ENCODE data around the gene SPATA2. TPM values are rescaled to one million over a fixed set of nuclear protein-coding genes. Genes with fewer than 3 reads are reported as not detected.

SPATA2 gene
- total and polyA plus RNA-seq, 2 of the 13 experiments (the other 11 are each of a cell fraction or from before 2014, with no cell fraction given), result 3.2 to 8.7 TPM

GRCh38 chr20:49945701-49946477 is 30.6 kb upstream of the SPATA2 start (continued):
- TF ChIP-seq ZNF343 (CRISPR knock-in tag; IDR thresholded peaks at IDR 0.05), result no peak
- TF ChIP-seq ARNTL (CRISPR knock-in tag; IDR thresholded peaks at IDR 0.05), result peak; percentile 80
- TF ChIP-seq TCF7 (IDR thresholded peaks at IDR 0.05; ENCODE audit: low read depth), result no peak
- TF ChIP-seq JUN (CRISPR knock-in tag; IDR thresholded peaks at IDR 0.05), result no peak
- no peak for TF ChIP-seq FOXP1 (IDR thresholded peaks at IDR 0.05)
- TF ChIP-seq FOXP1 (CRISPR knock-in tag; IDR thresholded peaks at IDR 0.05), result peak; percentile 87
- TF ChIP-seq GTF3A (CRISPR knock-in tag; conservative IDR thresholded peaks at IDR 0.05), result no peak
- 0 out of 2 replicates have a peak, but pooled peaks have one; percentile 10 for TF ChIP-seq GATAD1 (CRISPR knock-in tag; IDR thresholded peaks at IDR 0.05)
- TF ChIP-seq HNRNPLL (IDR thresholded peaks at IDR 0.05; ENCODE audit: low read depth, low read length, poor library complexity, severe bottlenecking), result no peak
- TF ChIP-seq, protein P1, sequence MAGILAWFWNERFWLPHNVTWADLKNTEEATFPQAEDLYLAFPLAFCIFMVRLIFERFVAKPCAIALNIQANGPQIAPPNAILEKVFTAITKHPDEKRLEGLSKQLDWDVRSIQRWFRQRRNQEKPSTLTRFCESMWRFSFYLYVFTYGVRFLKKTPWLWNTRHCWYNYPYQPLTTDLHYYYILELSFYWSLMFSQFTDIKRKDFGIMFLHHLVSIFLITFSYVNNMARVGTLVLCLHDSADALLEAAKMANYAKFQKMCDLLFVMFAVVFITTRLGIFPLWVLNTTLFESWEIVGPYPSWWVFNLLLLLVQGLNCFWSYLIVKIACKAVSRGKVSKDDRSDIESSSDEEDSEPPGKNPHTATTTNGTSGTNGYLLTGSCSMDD (CRISPR knock-in tag; IDR thresholded peaks at IDR 0.05), result no peak
- TF ChIP-seq SOX5 (CRISPR knock-in tag; IDR thresholded peaks at IDR 0.05; ENCODE audit: borderline replicate concordance), result peak; percentile 71
- peak; percentile 77 for TF ChIP-seq ZNF292 (CRISPR knock-in tag; IDR thresholded peaks at IDR 0.05; ENCODE audit: borderline replicate concordance, low read depth)
- peak; percentile 22; the same call in 1 of the 2 replicates for TF ChIP-seq ARID3A (IDR thresholded peaks at IDR 0.05; ENCODE audit: low read depth, low read length)
- TF ChIP-seq, protein P2, sequence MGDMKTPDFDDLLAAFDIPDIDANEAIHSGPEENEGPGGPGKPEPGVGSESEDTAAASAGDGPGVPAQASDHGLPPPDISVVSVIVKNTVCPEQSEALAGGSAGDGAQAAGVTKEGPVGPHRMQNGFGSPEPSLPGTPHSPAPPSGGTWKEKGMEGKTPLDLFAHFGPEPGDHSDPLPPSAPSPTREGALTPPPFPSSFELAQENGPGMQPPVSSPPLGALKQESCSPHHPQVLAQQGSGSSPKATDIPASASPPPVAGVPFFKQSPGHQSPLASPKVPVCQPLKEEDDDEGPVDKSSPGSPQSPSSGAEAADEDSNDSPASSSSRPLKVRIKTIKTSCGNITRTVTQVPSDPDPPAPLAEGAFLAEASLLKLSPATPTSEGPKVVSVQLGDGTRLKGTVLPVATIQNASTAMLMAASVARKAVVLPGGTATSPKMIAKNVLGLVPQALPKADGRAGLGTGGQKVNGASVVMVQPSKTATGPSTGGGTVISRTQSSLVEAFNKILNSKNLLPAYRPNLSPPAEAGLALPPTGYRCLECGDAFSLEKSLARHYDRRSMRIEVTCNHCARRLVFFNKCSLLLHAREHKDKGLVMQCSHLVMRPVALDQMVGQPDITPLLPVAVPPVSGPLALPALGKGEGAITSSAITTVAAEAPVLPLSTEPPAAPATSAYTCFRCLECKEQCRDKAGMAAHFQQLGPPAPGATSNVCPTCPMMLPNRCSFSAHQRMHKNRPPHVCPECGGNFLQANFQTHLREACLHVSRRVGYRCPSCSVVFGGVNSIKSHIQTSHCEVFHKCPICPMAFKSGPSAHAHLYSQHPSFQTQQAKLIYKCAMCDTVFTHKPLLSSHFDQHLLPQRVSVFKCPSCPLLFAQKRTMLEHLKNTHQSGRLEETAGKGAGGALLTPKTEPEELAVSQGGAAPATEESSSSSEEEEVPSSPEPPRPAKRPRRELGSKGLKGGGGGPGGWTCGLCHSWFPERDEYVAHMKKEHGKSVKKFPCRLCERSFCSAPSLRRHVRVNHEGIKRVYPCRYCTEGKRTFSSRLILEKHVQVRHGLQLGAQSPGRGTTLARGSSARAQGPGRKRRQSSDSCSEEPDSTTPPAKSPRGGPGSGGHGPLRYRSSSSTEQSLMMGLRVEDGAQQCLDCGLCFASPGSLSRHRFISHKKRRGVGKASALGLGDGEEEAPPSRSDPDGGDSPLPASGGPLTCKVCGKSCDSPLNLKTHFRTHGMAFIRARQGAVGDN (CRISPR knock-in tag; IDR thresholded peaks at IDR 0.05), result peak; percentile 74
- peak; percentile 88; the same call in 1 of the 2 replicates for TF ChIP-seq RXRB (CRISPR knock-in tag; IDR thresholded peaks at IDR 0.05; ENCODE audit: borderline replicate concordance)
- peak; percentile 19; the same call in 1 of the 2 replicates for TF ChIP-seq SPEN (CRISPR knock-in tag; IDR thresholded peaks at IDR 0.05; ENCODE audit: low read depth)
- TF ChIP-seq, protein P3, sequence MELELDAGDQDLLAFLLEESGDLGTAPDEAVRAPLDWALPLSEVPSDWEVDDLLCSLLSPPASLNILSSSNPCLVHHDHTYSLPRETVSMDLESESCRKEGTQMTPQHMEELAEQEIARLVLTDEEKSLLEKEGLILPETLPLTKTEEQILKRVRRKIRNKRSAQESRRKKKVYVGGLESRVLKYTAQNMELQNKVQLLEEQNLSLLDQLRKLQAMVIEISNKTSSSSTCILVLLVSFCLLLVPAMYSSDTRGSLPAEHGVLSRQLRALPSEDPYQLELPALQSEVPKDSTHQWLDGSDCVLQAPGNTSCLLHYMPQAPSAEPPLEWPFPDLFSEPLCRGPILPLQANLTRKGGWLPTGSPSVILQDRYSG (CRISPR knock-in tag; IDR thresholded peaks at IDR 0.05), result no peak
- TF ChIP-seq POLR2A (IDR thresholded peaks at IDR 0.05; ENCODE audit: insufficient read depth in 1 of 2, low read depth in 2 of 2, low read length in 2 of 2), result no peak
- TF ChIP-seq, protein P4, sequence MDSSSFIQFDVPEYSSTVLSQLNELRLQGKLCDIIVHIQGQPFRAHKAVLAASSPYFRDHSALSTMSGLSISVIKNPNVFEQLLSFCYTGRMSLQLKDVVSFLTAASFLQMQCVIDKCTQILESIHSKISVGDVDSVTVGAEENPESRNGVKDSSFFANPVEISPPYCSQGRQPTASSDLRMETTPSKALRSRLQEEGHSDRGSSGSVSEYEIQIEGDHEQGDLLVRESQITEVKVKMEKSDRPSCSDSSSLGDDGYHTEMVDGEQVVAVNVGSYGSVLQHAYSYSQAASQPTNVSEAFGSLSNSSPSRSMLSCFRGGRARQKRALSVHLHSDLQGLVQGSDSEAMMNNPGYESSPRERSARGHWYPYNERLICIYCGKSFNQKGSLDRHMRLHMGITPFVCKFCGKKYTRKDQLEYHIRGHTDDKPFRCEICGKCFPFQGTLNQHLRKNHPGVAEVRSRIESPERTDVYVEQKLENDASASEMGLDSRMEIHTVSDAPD (CRISPR knock-in tag; IDR thresholded peaks at IDR 0.05), result no peak

All from HepG2 (cell line).